Stimulated activated CD8-positive, alpha-beta memory T cell treated with anti-CD3 and anti-CD28 coated beads, Interleukin-12 subunit alpha, Interleukin-12 subunit beta, amount 100 ng/mL, for 24 hours (primary cell): Measurements from ENCODE around the gene RNU5D-1.

Source experiments
- DNase-seq: peaks from one replicate; pipeline ENCODE4 v3.0.0-alpha.2; 2020; ENCODE audit errors: extremely low read depth

Gene RNU5D-1

GRCh38 chr1:44733365-44733764 is 2.4 kb upstream of the RNU5D-1 start:
- no peak for DNase-seq

DNA sequence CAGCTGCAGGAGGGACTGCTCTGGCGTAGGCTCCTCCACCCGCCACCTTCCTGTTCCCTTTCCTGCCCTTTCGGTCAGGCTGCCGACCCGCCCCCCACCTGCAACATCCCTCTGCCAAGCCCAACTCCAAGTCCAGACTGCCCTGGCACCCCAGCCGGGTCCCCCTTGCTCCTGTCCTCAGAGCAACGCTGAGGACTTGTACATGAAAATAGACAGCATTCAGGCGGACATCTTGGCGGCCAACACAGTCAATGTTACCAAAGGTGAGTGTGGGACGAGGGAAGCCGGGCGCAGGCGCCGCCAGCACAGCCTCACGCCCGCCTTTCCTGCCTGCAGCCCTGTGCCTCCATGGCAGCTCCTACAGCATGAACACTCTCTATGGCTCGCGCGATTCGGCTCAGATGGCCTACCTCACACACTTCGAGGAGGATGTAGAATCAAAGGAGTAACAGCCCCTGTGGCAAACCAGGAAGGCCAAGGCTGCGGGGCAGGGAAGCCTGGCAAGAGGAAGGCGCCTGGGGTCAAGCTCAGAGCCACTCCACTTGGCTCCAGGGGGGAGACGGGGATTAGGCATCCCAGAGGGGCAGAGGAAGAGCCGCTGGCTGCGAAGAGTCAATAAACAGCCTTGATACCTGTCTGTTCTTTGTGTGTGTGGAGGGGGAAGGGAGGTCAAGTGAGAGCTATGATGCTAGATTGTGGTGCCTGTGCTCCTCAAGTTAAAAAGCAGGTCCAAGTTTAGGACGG is 5.8 kb downstream of the RNU5D-1 start:
- DNase-seq = no peak

DNA sequence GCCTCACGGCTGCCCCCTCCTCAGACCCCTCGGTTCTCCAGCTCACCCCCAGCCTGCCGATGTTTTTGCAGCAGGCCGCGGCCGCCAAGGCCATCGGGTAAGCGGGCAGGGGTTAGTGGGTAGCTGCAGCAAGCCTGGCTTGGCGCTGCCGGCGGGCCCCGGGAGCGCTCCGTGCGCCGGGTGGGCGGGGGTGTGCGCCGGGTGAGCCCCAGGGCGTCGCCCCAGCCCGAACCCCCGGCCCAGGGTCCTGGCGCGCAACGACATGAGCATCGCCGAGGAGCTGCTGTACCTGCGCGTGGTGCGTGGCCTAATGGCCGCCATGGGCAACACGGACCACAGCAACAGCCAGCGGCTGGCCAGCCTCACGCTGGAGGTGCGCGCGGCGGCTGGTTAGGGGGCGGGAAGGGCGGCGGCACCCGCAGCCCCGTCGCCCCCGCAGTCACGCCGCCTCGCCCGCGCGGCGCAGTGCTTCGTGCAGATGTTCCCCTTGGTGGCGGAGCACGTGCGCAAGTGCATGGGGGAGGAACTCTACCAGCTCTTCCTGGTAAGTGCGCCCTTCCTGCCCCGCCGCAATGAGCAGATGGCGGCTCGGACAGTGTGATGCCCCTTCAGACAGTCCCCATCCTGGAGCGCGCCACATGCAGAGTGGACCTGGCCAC is 6.5 kb downstream of the RNU5D-1 start:
- no peak for DNase-seq

- no peak for DNase-seq
These were observed 7.3 kb downstream of the RNU5D-1 start for GRCh38 chr1:44723496-44724295.

- no peak for DNase-seq
These were observed 7.9 kb downstream of the RNU5D-1 start for GRCh38 chr1:44723064-44723463.

DNA sequence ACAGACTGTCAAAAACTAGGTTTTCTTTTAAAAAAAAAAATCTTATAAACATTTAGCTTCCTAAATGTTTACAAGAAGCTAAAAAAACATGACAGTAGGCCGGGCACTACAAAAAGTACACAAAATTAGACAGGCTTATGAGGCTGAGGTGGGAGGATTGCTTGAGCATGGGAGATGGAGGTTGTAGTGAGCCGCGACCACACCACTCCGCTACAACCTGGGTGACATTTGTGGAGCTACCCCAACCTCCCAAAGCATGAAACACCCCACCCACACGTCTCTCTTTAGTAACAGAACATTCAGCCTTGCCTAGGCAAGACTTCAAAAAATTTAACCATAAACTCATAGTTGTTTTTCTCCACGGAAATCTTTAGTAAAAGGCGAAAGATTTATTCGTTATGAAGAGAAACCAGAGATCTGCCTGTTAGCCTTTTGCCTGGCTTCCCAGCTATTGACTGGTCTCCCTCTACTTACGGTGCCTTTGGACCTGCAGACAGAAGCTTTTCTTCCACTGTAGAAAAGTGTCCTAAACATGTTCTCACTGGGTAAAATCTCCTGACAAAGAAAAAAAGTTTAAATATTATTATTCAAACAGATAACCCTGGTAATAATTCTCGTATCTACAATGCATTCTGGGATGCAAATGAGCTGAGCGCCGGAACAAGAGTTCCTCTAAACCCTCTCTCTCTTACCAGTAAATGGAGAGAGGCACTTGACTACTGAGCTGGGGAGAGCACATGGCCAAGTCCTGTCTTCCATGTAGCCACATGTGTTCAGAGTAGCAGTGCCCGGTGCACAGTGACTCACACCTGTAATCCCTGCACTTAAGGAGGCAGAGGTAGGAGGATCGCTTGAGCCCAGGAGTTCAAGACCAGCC is 9.2 kb downstream of the RNU5D-1 start:
- DNase-seq = peak; percentile 66

- DNase-seq = no peak
These were observed 10.7 kb downstream of the RNU5D-1 start for GRCh38 chr1:44720281-44720680.

DNA sequence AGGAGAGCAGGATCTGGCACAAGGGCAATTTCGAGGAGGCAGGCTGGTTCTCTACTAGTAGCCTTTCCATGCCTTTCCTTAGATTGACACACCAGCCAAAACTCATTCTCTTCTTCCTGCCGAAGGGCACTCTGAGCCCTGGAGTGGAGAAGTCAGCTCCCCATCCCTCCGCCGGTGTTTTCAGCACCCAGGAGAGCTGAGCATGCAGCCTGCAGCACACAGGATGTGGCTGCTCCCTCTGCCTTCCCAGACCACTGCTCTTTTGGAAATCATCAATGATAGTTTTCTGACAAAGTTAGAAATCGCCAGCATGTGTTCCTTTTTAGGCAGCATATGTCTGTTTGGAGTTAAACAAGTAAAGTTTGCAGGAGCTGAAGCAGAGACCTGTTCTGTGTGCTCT is 11.7 kb downstream of the RNU5D-1 start:
- DNase-seq = no peak

- DNase-seq = no peak
These were observed 12.9 kb downstream of the RNU5D-1 start for GRCh38 chr1:44718091-44718490.

- no peak for DNase-seq
These were observed 13.3 kb downstream of the RNU5D-1 start for GRCh38 chr1:44717653-44718052.

DNA sequence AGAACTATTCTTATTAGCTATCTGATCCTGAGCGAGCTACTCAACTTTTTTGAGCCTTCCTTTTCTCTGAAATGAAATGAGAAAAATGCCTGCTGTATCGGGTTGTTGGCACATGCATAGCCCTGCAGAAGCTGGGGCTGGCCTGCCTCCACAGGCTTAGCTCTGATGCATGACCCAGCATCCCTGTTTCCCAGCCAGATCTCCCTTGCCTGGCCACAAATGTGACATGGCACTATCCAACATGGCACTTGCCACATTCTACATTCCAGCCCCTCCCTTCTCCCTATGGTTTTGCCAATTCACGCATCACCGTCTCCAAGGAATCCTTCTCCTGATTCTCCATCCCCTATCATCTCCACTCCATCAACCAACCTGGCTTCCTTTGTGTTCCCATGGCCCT is 13.8 kb downstream of the RNU5D-1 start:
- DNase-seq = no peak

- DNase-seq = no peak
These were observed 15.9 kb downstream of the RNU5D-1 start for GRCh38 chr1:44714944-44715571.

GRCh38 chr1:44714532-44714931 is 16.4 kb downstream of the RNU5D-1 start:
- DNase-seq = no peak

- no peak for DNase-seq
These were observed 17.6 kb downstream of the RNU5D-1 start for GRCh38 chr1:44713321-44713781.

GRCh38 chr1:44707959-44708831 is 22.8 kb downstream of the RNU5D-1 start:
- no peak for DNase-seq

DNA sequence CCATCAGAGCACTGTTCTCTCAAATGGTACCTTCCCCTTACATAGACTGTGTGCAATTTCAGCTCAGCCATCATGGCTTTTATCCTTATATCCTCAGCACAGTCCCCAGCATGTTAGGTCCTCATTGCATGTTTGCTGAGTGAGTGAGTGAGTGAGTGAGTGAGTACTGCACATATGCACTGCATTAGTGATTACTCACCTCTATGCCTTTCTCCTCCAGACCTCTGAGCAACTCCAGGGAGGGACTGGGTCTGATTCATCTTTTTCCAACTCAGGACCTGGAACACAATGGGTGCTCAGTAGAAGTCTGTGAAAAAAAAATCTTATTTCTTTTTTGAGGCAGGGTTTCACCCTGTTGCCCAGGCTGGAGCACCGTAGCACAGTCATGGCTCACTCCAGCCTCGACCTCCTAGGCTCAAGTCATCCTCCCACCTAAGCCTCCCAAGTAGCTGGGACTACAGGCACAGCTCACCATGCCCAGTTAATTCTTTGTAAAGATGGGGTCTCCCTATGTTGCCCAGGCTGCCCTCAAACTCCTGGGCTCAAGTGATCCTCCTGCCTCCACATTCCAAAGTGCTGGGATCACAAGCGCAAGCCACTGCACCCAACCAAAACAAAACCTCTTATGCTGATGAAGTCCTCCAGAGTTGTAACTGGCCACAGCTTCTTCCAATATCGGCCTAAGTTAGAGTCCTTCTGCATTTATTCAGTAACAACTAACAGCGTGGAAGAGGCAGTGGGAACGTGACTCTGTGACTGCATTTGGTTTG is 23.7 kb downstream of the RNU5D-1 start:
- no peak for DNase-seq

- DNase-seq = no peak
These were observed 25.0 kb downstream of the RNU5D-1 start for GRCh38 chr1:44705938-44706337.

GRCh38 chr1:44705470-44705869 is 25.5 kb downstream of the RNU5D-1 start:
- no peak for DNase-seq

DNA sequence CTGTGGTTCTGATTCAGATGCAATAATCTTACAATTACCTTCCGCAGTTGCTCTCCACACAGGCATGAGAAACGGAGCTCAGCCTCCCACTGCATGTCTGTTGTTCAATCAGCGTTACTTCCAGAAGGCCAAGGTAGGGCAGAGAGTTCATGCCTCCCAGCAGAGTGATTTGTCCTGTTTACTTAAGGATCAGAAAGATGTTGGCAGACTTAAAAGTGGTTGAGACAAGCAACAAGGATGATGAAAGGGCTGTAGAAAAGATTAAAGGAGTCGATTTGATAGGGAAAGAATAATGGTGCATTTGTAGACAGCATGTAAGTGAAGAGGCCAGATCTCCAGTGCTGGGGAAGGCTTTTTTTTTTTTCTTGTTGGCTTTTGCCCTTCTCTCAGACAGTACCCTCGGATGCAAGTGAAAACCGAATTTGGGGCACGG is 29.8 kb downstream of the RNU5D-1 start:
- no peak for DNase-seq
